IMR-90 (cell line): ENCODE results near the gene ALG1.

Source experiments
- SMC3 ChIP-seq: fragments of 150-350 bp; IDR thresholded peaks from 2 replicates; pipeline ENCODE4 v1.6.1; 2016; ENCODE audit warnings: low read depth, mild to moderate bottlenecking, antibody characterized with exemption, low read length, moderate library complexity
- TF ChIP-seq, protein P1 (sequence below): conservative IDR thresholded peaks from 2 replicates; pipeline ENCODE4 v1.5.1; 2012; ENCODE audit warnings: mild to moderate bottlenecking, low read depth, low read length, improper control_type of control experiment
- TF ChIP-seq, protein P2 (sequence below): fragments of 150-350 bp; IDR thresholded peaks from 2 replicates; pipeline ENCODE4 v1.6.1; 2016; ENCODE audit warnings: low read depth, mild to moderate bottlenecking, low read length, moderate library complexity, borderline replicate concordance
- TF ChIP-seq, protein P3 (sequence below): fragments of 150-350 bp; IDR thresholded peaks from 2 replicates; pipeline ENCODE4 v1.6.1; 2017; ENCODE audit warnings: mild to moderate bottlenecking, antibody characterized with exemption, low read length, low read depth

GRCh38 chr16:5073279-5073629 is 1.6 kb downstream of the ALG1 start:
- TF ChIP-seq, protein P1, sequence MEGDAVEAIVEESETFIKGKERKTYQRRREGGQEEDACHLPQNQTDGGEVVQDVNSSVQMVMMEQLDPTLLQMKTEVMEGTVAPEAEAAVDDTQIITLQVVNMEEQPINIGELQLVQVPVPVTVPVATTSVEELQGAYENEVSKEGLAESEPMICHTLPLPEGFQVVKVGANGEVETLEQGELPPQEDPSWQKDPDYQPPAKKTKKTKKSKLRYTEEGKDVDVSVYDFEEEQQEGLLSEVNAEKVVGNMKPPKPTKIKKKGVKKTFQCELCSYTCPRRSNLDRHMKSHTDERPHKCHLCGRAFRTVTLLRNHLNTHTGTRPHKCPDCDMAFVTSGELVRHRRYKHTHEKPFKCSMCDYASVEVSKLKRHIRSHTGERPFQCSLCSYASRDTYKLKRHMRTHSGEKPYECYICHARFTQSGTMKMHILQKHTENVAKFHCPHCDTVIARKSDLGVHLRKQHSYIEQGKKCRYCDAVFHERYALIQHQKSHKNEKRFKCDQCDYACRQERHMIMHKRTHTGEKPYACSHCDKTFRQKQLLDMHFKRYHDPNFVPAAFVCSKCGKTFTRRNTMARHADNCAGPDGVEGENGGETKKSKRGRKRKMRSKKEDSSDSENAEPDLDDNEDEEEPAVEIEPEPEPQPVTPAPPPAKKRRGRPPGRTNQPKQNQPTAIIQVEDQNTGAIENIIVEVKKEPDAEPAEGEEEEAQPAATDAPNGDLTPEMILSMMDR = no peak
- TF ChIP-seq SMC3 = no peak
- TF ChIP-seq, protein P2, sequence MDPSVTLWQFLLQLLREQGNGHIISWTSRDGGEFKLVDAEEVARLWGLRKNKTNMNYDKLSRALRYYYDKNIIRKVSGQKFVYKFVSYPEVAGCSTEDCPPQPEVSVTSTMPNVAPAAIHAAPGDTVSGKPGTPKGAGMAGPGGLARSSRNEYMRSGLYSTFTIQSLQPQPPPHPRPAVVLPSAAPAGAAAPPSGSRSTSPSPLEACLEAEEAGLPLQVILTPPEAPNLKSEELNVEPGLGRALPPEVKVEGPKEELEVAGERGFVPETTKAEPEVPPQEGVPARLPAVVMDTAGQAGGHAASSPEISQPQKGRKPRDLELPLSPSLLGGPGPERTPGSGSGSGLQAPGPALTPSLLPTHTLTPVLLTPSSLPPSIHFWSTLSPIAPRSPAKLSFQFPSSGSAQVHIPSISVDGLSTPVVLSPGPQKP = no peak
- TF ChIP-seq, protein P3, sequence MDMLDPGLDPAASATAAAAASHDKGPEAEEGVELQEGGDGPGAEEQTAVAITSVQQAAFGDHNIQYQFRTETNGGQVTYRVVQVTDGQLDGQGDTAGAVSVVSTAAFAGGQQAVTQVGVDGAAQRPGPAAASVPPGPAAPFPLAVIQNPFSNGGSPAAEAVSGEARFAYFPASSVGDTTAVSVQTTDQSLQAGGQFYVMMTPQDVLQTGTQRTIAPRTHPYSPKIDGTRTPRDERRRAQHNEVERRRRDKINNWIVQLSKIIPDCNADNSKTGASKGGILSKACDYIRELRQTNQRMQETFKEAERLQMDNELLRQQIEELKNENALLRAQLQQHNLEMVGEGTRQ = no peak
